Esophagus muscularis mucosa (tissue), 4 donors: ENCODE results near the gene DPYSL3.

ENCODE experiments used
- EP300 ChIP-seq: sonication (generic); formaldehyde crosslinking; IDR thresholded peaks from one replicate; pipeline ENCODE4 v1.6.1; 2017; ENCODE audit warnings: antibody characterized with exemption
- POLR2A ChIP-seq: fragments of 450-650 bp; IDR thresholded peaks from one replicate; pipeline ENCODE4 v1.6.1; 2017; ENCODE audit warnings: antibody characterized with exemption, moderate library complexity, mild to moderate bottlenecking, low read depth
- POLR2AphosphoS5 ChIP-seq, 2 donors: sonication (generic); formaldehyde crosslinking; IDR thresholded peaks; one replicate each; pipeline ENCODE4 v1.6.1; 2017; ENCODE audit warnings: antibody characterized with exemption in 2 of 2
- TF ChIP-seq, protein P1 (sequence below), 3 experiments: fragments of 200-600 bp in 2 of 3; fragments of 450-650 bp in 1 of 3; sonication (generic) in 2 of 3; IDR thresholded peaks; one replicate each; pipeline ENCODE4 v1.5.1; 2017 to 2019; ENCODE audit warnings: antibody characterized with exemption in 3 of 3, mild to moderate bottlenecking in 2 of 3, moderate library complexity in 1 of 3

DNA sequence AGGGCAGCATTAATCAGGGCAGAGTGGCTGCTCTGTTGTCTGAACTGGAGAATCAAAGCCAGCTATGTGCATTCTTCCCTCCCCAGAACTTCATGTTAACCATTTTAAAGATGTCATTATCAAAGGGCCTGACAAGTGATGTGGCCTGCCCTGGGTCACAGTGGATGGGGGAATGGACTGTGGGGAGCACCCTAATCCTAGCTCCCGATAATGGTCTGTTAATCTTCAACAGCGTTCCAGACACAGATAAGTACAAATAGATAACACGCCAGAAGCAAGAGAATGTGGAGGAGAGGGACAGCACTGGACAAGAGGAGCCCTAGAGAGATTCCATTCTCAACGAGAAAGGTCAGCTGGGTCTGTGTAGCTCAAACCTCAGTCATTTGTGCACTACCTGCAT is 77.5 kb downstream of the DPYSL3 start:
- TF ChIP-seq, protein P1, sequence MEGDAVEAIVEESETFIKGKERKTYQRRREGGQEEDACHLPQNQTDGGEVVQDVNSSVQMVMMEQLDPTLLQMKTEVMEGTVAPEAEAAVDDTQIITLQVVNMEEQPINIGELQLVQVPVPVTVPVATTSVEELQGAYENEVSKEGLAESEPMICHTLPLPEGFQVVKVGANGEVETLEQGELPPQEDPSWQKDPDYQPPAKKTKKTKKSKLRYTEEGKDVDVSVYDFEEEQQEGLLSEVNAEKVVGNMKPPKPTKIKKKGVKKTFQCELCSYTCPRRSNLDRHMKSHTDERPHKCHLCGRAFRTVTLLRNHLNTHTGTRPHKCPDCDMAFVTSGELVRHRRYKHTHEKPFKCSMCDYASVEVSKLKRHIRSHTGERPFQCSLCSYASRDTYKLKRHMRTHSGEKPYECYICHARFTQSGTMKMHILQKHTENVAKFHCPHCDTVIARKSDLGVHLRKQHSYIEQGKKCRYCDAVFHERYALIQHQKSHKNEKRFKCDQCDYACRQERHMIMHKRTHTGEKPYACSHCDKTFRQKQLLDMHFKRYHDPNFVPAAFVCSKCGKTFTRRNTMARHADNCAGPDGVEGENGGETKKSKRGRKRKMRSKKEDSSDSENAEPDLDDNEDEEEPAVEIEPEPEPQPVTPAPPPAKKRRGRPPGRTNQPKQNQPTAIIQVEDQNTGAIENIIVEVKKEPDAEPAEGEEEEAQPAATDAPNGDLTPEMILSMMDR (IDR thresholded peaks at IDR 0.05) = no peak
- TF ChIP-seq POLR2A (no peak), POLR2AphosphoS5 (IDR thresholded peaks at IDR 0.05) (no peak), EP300 (no peak)
